ENCODE data around the gene KIF2C. TPM values are rescaled to one million over a fixed set of nuclear protein-coding genes. Genes with fewer than 3 reads are reported as not detected.

The KIF2C gene
- total and polyA plus RNA-seq, 9 of the 15 experiments (the other 6 are each of a cell fraction or from before 2014, with no cell fraction given) = 84.9 to 226 (median 169) TPM

GRCh38 chr1:44730741-44731512, 8.7 kb upstream of the KIF2C start, which contains the start of gene RNU5D-1 (continued):
- TF ChIP-seq MCM7 (IDR thresholded peaks at IDR 0.05) = peak in 1 of 2 experiments; percentile 8; a peak in 1 of 4 replicates
- no peak for TF ChIP-seq SREBF1 (IDR thresholded peaks at IDR 0.05; ENCODE audit: borderline replicate concordance, low read depth, low read length)
- TF ChIP-seq JUNB (CRISPR knock-in tag; conservative IDR thresholded peaks at IDR 0.05) = peak; percentile 45; the same call in 1 of the 2 replicates
- TF ChIP-seq, protein P1, sequence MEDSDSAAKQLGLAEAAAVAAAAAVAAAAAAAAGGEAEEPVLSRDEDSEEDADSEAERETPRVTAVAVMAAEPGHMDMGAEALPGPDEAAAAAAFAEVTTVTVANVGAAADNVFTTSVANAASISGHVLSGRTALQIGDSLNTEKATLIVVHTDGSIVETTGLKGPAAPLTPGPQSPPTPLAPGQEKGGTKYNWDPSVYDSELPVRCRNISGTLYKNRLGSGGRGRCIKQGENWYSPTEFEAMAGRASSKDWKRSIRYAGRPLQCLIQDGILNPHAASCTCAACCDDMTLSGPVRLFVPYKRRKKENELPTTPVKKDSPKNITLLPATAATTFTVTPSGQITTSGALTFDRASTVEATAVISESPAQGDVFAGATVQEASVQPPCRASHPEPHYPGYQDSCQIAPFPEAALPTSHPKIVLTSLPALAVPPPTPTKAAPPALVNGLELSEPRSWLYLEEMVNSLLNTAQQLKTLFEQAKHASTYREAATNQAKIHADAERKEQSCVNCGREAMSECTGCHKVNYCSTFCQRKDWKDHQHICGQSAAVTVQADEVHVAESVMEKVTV (CRISPR knock-in tag; IDR thresholded peaks at IDR 0.05) = peak; percentile 96
- TF ChIP-seq CXXC5 (CRISPR knock-in tag; IDR thresholded peaks at IDR 0.05) = peak; percentile 58; the same call in 1 of the 2 replicates
- TF ChIP-seq ZNF511 (CRISPR knock-in tag; IDR thresholded peaks at IDR 0.05) = peak; percentile 26; the same call in 1 of the 2 replicates
- peak; percentile 66; the same call in 1 of the 2 replicates for TF ChIP-seq CREM (IDR thresholded peaks at IDR 0.05; ENCODE audit: low read depth)
- TF ChIP-seq E4F1 (CRISPR knock-in tag; IDR thresholded peaks at IDR 0.05; ENCODE audit: borderline replicate concordance) = peak; percentile 90
- peak in 1 of 2 experiments; percentile 82; a peak in 2 of 4 replicates for TF ChIP-seq ETV6 (IDR thresholded peaks at IDR 0.05; ENCODE audit: borderline replicate concordance in 1 of 2, low read depth in 2 of 2, low read length in 1 of 2)
- TF ChIP-seq ETV6 (CRISPR knock-in tag; IDR thresholded peaks at IDR 0.05; ENCODE audit: borderline replicate concordance) = peak; percentile 38; the same call in 1 of the 2 replicates
- TF ChIP-seq, protein P2, sequence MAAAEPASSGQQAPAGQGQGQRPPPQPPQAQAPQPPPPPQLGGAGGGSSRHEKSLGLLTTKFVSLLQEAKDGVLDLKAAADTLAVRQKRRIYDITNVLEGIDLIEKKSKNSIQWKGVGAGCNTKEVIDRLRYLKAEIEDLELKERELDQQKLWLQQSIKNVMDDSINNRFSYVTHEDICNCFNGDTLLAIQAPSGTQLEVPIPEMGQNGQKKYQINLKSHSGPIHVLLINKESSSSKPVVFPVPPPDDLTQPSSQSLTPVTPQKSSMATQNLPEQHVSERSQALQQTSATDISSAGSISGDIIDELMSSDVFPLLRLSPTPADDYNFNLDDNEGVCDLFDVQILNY (CRISPR knock-in tag; IDR thresholded peaks at IDR 0.05) = peak; percentile 97
- TF ChIP-seq PKNOX1 (IDR thresholded peaks at IDR 0.05) = peak; percentile 43; the same call in 1 of the 2 replicates
- TF ChIP-seq SRSF7 (optimal IDR thresholded peaks at IDR 0.05; ENCODE audit: low read depth, low read length) = peak; percentile 93
- peak; percentile 91; the same call in 1 of the 2 replicates for TF ChIP-seq ZFPM2 (CRISPR knock-in tag; IDR thresholded peaks at IDR 0.05)
- TF ChIP-seq, protein P3, sequence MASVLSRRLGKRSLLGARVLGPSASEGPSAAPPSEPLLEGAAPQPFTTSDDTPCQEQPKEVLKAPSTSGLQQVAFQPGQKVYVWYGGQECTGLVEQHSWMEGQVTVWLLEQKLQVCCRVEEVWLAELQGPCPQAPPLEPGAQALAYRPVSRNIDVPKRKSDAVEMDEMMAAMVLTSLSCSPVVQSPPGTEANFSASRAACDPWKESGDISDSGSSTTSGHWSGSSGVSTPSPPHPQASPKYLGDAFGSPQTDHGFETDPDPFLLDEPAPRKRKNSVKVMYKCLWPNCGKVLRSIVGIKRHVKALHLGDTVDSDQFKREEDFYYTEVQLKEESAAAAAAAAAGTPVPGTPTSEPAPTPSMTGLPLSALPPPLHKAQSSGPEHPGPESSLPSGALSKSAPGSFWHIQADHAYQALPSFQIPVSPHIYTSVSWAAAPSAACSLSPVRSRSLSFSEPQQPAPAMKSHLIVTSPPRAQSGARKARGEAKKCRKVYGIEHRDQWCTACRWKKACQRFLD (CRISPR knock-in tag; IDR thresholded peaks at IDR 0.05) = peak; percentile 75
- no peak; the same call in 1 of the 2 replicates for TF ChIP-seq KAT7 (CRISPR knock-in tag; IDR thresholded peaks at IDR 0.05; ENCODE audit: borderline replicate concordance)

Measured in K562 (cell line).